ENCODE data around the gene TERT. TPM values are rescaled to one million over a fixed set of nuclear protein-coding genes. Genes with fewer than 3 reads are reported as not detected.

TERT gene
- total and polyA plus RNA-seq, 10 of the 15 experiments (the other 5 are each of a cell fraction or from before 2014, with no cell fraction given), result 0.08 to 21.5 (median 5.0) TPM

- DNase-seq (ENCODE audit: low read depth, low spot score) (no peak), ATAC-seq (no peak), FAIRE-seq (no peak)
- intact Hi-C loops (cut with micrococcal nuclease; ENCODE audit: unreplicated experiment), result no loop called here
- no peak overlapping the region for H3K4me2 ChIP-seq (ENCODE audit: control insufficient read depth, insufficient read depth)
- ChIA-PET SMC1A (ENCODE audit: uncharacterized antibody, unreplicated experiment) (no interaction called here), RAD21 (ENCODE audit: unreplicated experiment) (no interaction called here), POLR2A (no interaction called here), CTCF (no interaction called here)
- no peaks in the 10 kb centered on the region for H3K9me3 ChIP-seq (replicated peaks; ENCODE audit: control insufficient read depth, insufficient read depth, low read length)
- H2AFZ ChIP-seq (ENCODE audit: control insufficient read depth, low read depth, low read length), result no peak overlapping the region
- H3K79me2 ChIP-seq (ENCODE audit: control insufficient read depth, insufficient read depth, low read length), result no peaks in the 10 kb centered on the region
- in situ Hi-C loops (cut with MboI), result no loop called here
- H3K36me3 ChIP-seq (ENCODE audit: control insufficient read depth in 2 of 2, insufficient read depth in 2 of 2, low read length in 1 of 2), result no peaks in the 10 kb centered on the region; a peak in 1 of 4 replicates
- no peaks in the 10 kb centered on the region for H3K27me3 ChIP-seq (replicated peaks in 1 of 2; ENCODE audit: control insufficient read depth in 2 of 2, insufficient read depth in 2 of 2, low read length in 1 of 2)
- no peak overlapping the region for H3K9ac ChIP-seq (ENCODE audit: control insufficient read depth, insufficient read depth, low read length)
- WGBS (ENCODE audit: insufficient coverage, insufficient replicate concordance, low lambda C conversion rate, missing lambda C conversion rate), result 53% methylated on average over 19 of the region's 19 CpGs
- BruUV-seq (replicated peaks), result no TSS peak
- H3K27ac ChIP-seq (ENCODE audit: control insufficient read depth, insufficient read depth), result no peak overlapping the region
- H3K4me1 ChIP-seq (ENCODE audit: control insufficient read depth, insufficient read depth, low read length), result no peaks in the 10 kb centered on the region
- no peak overlapping the region for H3K4me3 ChIP-seq
- no peaks in the 10 kb centered on the region for H4K20me1 ChIP-seq (ENCODE audit: control insufficient read depth, insufficient read depth)
- no peak for TF ChIP-seq FOXM1 (IDR thresholded peaks at IDR 0.05; ENCODE audit: low read depth, low read length)
- TF ChIP-seq KDM1A (IDR thresholded peaks at IDR 0.05; ENCODE audit: borderline replicate concordance), result no peak
- no peak for TF ChIP-seq ZNF274 (IDR thresholded peaks at IDR 0.05; ENCODE audit: insufficient read depth, insufficient read length)
- no peak for TF ChIP-seq SREBF1 (IDR thresholded peaks at IDR 0.05; ENCODE audit: low read length)
- TF ChIP-seq ZNF622 (IDR thresholded peaks at IDR 0.05), result no peak
- TF ChIP-seq FOS (IDR thresholded peaks at IDR 0.05; ENCODE audit: borderline replicate concordance, extremely low read depth, insufficient read length), result no peak
- no peak for TF ChIP-seq ZBTB11 (CRISPR knock-in tag; IDR thresholded peaks at IDR 0.05)
- TF ChIP-seq JUND (IDR thresholded peaks at IDR 0.05; ENCODE audit: low read depth, low read length), result no peak
- TF ChIP-seq ZNF384 (IDR thresholded peaks at IDR 0.05; ENCODE audit: borderline replicate concordance, low read depth, low read length), result no peak
- no peak for TF ChIP-seq PML (IDR thresholded peaks at IDR 0.05; ENCODE audit: low read length)
- no peak for TF ChIP-seq USF1 (IDR thresholded peaks at IDR 0.05; ENCODE audit: borderline replicate concordance, extremely low read length, insufficient read depth, low read depth, low read length)
- no peak for TF ChIP-seq NRF1 (conservative IDR thresholded peaks at IDR 0.05; ENCODE audit: low read depth, low read length)
- TF ChIP-seq TCF7 (IDR thresholded peaks at IDR 0.05; ENCODE audit: borderline replicate concordance), result no peak
- TF ChIP-seq CBX3 (IDR thresholded peaks at IDR 0.05; ENCODE audit: borderline replicate concordance, low read depth), result no peak
- no peak for TF ChIP-seq BCL3 (IDR thresholded peaks at IDR 0.05; ENCODE audit: borderline replicate concordance, insufficient read depth, low read depth, low read length, poor library complexity, severe bottlenecking)
Measured at GRCh38 chr5:1254196-1254595, 40.7 kb downstream of the TERT start.
